Measurements from ENCODE around the gene NHEJ1.

DNA sequence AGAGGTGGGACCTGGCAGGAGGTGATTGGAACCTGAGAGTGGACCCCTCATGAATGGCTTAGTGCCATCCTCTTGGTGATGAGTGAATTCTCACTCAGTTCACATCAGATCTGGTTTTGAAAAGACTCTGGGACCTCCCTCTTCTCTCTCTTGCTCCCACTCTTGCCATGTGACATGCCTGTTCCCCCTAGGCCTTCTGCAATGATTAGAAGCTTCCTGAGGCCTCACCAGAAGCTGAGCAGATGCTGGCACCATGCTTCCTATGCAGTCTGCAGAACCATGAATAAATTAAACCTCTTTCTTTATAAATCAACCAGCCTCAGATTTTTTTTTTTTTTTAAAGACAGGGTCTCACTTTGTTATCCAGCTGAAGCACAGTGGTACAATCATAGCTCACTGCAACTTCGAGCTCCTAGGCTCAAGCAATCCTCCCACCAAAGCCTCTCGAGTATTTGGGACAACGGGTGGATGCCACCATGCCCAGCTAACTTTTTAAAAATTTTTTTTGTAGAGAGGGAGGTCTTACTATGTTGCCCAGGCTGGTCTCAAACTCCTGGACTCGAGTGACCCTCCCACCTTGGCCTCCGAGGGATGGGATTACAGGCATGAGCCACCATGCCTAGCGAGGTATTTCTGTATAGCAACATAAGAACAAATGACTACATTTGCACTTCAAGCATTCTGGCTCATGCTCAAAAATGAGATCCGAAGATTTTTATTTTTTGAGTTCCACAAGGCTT, 44.0 kb upstream of the NHEJ1 start:
- TF ChIP-seq CTCF (conservative IDR thresholded peaks at IDR 0.05; ENCODE audit: low read depth, low read length) (no peak), EZH2 (IDR thresholded peaks at IDR 0.05; ENCODE audit: low read length, unreplicated experiment) (no peak)

Measured in PC-3 (cell line).